Endothelial cell of umbilical vein (primary cell): ENCODE data around the gene SLC6A7. TPM values are rescaled to one million over a fixed set of nuclear protein-coding genes. Genes with fewer than 3 reads are reported as not detected.

ENCODE experiments used
- BruUV-seq: library from RNA; stranded (reverse); fragments of 400-500 nt; replicated peaks from 2 replicates; lab custom pipeline; 2021; lab: Mats Ljungman, UMichigan
- CTCF ChIA-PET: fragments of 300-600, 350-600 bp; sonication (Branson Sonifier 250); formaldehyde crosslinking; loops from one replicate; lab custom pipeline; 2021; ENCODE audit warnings: antibody characterized with exemption, inconsistent platforms; lab: Charles Lee
- POLR2A ChIA-PET: fragments of 300-600, 350-600 bp; sonication (Branson Sonifier 250); formaldehyde crosslinking; loops from one replicate; lab custom pipeline; 2021; ENCODE audit warnings: antibody characterized with exemption, inconsistent platforms; lab: Charles Lee
- DNase-seq: peaks from one replicate; pipeline ENCODE4 v3.0.0-alpha.2; 2011; ENCODE audit warnings: low read depth, low spot score
- FAIRE-seq: peaks from 2 replicates; lab custom pipeline; 2011; peaks lifted over from hg19 to GRCh38; lab: Jason Lieb, UNC
- H2AFZ ChIP-seq: 2 replicates; pipeline ENCODE4 v1.6.0; 2012; ENCODE audit warnings: low read depth, low read length, control low read depth, inconsistent platforms
- H3K27ac ChIP-seq: 2 replicates; pipeline ENCODE4 v1.5.1; 2011; ENCODE audit warnings: low read depth, mild to moderate bottlenecking, control low read depth, low read length, moderate library complexity; ENCODE audit not compliant: insufficient read depth
- H3K27me3 ChIP-seq, 2 experiments: 2 replicates each; pipeline versions ENCODE4 v1.6.0 to v1.6.1; 2011; ENCODE audit warnings: low read length in 2 of 2, mixed read lengths in 1 of 2; ENCODE audit not compliant: control insufficient read depth in 2 of 2, insufficient read depth in 2 of 2
- H3K36me3 ChIP-seq, 2 experiments: 2 replicates in 1 of 2; 3 replicates in 1 of 2; pipeline ENCODE4 v1.5.1; 2011; ENCODE audit warnings: low read length in 2 of 2, mild to moderate bottlenecking in 1 of 2, moderate library complexity in 1 of 2; ENCODE audit not compliant: control insufficient read depth in 2 of 2, insufficient read depth in 2 of 2; ENCODE audit errors: extremely low read depth in 1 of 2
- H3K4me1 ChIP-seq: 3 replicates; pipeline ENCODE4 v1.5.1; 2011; ENCODE audit warnings: mild to moderate bottlenecking, low read length; ENCODE audit not compliant: control insufficient read depth, insufficient read depth; ENCODE audit errors: extremely low read depth
- H3K4me2 ChIP-seq: 2 replicates; pipeline ENCODE4 v1.6.1; 2011; ENCODE audit warnings: low read length, control low read depth, mixed read lengths; ENCODE audit not compliant: insufficient read depth
- H3K4me3 ChIP-seq, 3 experiments: fragments of 200-600 bp in 1 of 3; sonication (generic), shearing (Covaris generic) in 1 of 3; replicated peaks in 1 of 3; 2 replicates each; pipeline ENCODE4 v1.5.1; 2011 to 2016; ENCODE audit warnings: control low read depth in 3 of 3, low read length in 3 of 3, mild to moderate bottlenecking in 2 of 3, inconsistent platforms in 1 of 3, low read depth in 1 of 3, moderate library complexity in 1 of 3; ENCODE audit not compliant: insufficient read depth in 1 of 3
- H3K79me2 ChIP-seq: 2 replicates; pipeline ENCODE4 v1.6.0; 2012; ENCODE audit warnings: low read length, inconsistent platforms; ENCODE audit not compliant: control insufficient read depth, insufficient read depth
- H3K9ac ChIP-seq: replicated peaks from 2 replicates; pipeline ENCODE3; 2011; ENCODE audit warnings: low read length, control low read depth; ENCODE audit not compliant: insufficient read depth; ENCODE audit errors: extremely low read depth
- H3K9me1 ChIP-seq: replicated peaks from 3 replicates; pipeline ENCODE4 v1.6.0; 2011; ENCODE audit warnings: mild to moderate bottlenecking, low read length; ENCODE audit not compliant: control insufficient read depth, insufficient read depth; ENCODE audit errors: extremely low read depth
- H3K9me3 ChIP-seq: replicated peaks from 2 replicates; pipeline ENCODE4 v1.5.1; 2012; ENCODE audit warnings: low read length, inconsistent platforms; ENCODE audit not compliant: control insufficient read depth, insufficient read depth
- H4K20me1 ChIP-seq: replicated peaks from 2 replicates; pipeline ENCODE3; 2011; ENCODE audit warnings: mild to moderate bottlenecking, low read length; ENCODE audit not compliant: control insufficient read depth, insufficient read depth; ENCODE audit errors: extremely low read depth
- EZH2 ChIP-seq: IDR thresholded peaks from 2 replicates; pipeline ENCODE4 v1.6.1; 2012; ENCODE audit warnings: borderline replicate concordance, low read depth, mild to moderate bottlenecking, moderate library complexity, low read length, inconsistent platforms; ENCODE audit not compliant: severe bottlenecking
- FOS ChIP-seq: IDR thresholded peaks from 2 replicates; pipeline ENCODE4 v1.6.1; 2011; ENCODE audit warnings: mild to moderate bottlenecking, low read length, moderate library complexity, borderline replicate concordance; ENCODE audit not compliant: insufficient read depth
- GATA2 ChIP-seq: IDR thresholded peaks from 2 replicates; pipeline ENCODE4 v1.7.0; 2011; ENCODE audit warnings: low read depth, mild to moderate bottlenecking, moderate library complexity, mixed read lengths, low read length; ENCODE audit not compliant: insufficient read length, insufficient read depth
- JUN ChIP-seq: IDR thresholded peaks from 2 replicates; pipeline ENCODE4 v1.6.1; 2011; ENCODE audit warnings: borderline replicate concordance, low read depth; ENCODE audit not compliant: insufficient read length, insufficient read depth
- MYC ChIP-seq: IDR thresholded peaks from one replicate; pipeline ENCODE4 v1.6.1; 2011; ENCODE audit warnings: mild to moderate bottlenecking, low read depth, low read length
- POLR2A ChIP-seq: IDR thresholded peaks from 2 replicates; pipeline ENCODE4 v1.6.1; 2012; ENCODE audit warnings: low read depth, mild to moderate bottlenecking, control low read depth, low read length
- POLR2AphosphoS5 ChIP-seq: IDR thresholded peaks from 2 replicates; pipeline ENCODE4 v1.6.1; 2012; ENCODE audit warnings: low read depth, mild to moderate bottlenecking, control low read depth, low read length, moderate library complexity; ENCODE audit not compliant: insufficient read depth
- dilution Hi-C: fragments of 300-500 bp; cut with MboI; formaldehyde crosslinking; loops from one replicate; pipeline ENCODE4 v1.15.0; 2019; ENCODE audit warnings: low sequenced_read_pairs; ENCODE audit not compliant: extremely low pct_ligation_motif_present
- intact Hi-C: fragments of 100-400 bp; cut with micrococcal nuclease; formaldehyde crosslinking; loops from one replicate; pipeline ENCODE4 v1.10.0; 2022
- polyA plus RNA-seq, 4 experiments: library from polyadenylated mRNA; depleted of rRNA in 3 of 4; stranded (reverse) in 3 of 4; unstranded in 1 of 4; fragments of >200 nt; gene quantifications; 2 replicates each; pipeline versions ENCODE4 v1.2.1 to v1.2.3, GENCODE V29; 2011 to 2012; ENCODE audit warnings: missing spikeins in 1 of 4
- total RNA-seq: library from RNA; stranded (reverse); gene quantifications from 2 replicates; pipeline ENCODE4 v1.2.3, GENCODE V29; 2021
- TF ChIP-seq, protein P1 (sequence below): IDR thresholded peaks from 2 replicates; pipeline ENCODE4 v1.6.1; 2011; ENCODE audit not compliant: insufficient read depth, insufficient read length
- TF ChIP-seq, protein P2 (sequence below), 2 donors: IDR thresholded peaks; 1 replicate in 1 of 2; 2 replicates in 1 of 2; pipeline ENCODE4 v1.5.1; 2011; ENCODE audit warnings: low read length in 2 of 2, mild to moderate bottlenecking in 2 of 2, moderate library complexity in 2 of 2, control low read depth in 1 of 2, inconsistent platforms in 1 of 2, low read depth in 1 of 2; ENCODE audit not compliant: insufficient read depth in 1 of 2; ENCODE audit errors: extremely low read depth in 1 of 2

The SLC6A7 gene
- total and polyA plus RNA-seq, 2 donors (not counting 3 experiments of a cell fraction or from before 2014, with no cell fraction given): not detected

- BruUV-seq: no TSS peak
- FAIRE-seq (no peak), DNase-seq (no peak)
- ChIA-PET CTCF (interaction anchor here (1.4 to 2.1 kb wide), 3 partner anchors 10 to 46 kb away, joined by 4 to 10 read pairs (median 6); no protein-coding TSS in a partner anchor), POLR2A (no interaction called here)
- Histone ChIP-seq H4K20me1 (no peaks in the 10 kb centered on the region), H3K27ac (no peak overlapping the region), H3K79me2 (no peaks in the 10 kb centered on the region), H3K4me2 (no peak overlapping the region), H3K9me1 (no peaks in the 10 kb centered on the region), H3K9ac (no peak overlapping the region), H3K9me3 (no peaks in the 10 kb centered on the region), H3K4me3 (no peak overlapping the region), H3K4me1 (no peaks in the 10 kb centered on the region), H2AFZ (no peak overlapping the region), H3K27me3 (peaks cover 35 to 39% of the 10 kb centered on the region in 2 experiments), H3K36me3 (no peaks in the 10 kb centered on the region)
- TF ChIP-seq, protein P1, sequence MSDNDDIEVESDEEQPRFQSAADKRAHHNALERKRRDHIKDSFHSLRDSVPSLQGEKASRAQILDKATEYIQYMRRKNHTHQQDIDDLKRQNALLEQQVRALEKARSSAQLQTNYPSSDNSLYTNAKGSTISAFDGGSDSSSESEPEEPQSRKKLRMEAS: no peak
- TF ChIP-seq JUN (no peak), POLR2AphosphoS5 (no peak), GATA2 (no peak), FOS (no peak), EZH2 (no peak), MYC (no peak), POLR2A (no peak)
- TF ChIP-seq, protein P2, sequence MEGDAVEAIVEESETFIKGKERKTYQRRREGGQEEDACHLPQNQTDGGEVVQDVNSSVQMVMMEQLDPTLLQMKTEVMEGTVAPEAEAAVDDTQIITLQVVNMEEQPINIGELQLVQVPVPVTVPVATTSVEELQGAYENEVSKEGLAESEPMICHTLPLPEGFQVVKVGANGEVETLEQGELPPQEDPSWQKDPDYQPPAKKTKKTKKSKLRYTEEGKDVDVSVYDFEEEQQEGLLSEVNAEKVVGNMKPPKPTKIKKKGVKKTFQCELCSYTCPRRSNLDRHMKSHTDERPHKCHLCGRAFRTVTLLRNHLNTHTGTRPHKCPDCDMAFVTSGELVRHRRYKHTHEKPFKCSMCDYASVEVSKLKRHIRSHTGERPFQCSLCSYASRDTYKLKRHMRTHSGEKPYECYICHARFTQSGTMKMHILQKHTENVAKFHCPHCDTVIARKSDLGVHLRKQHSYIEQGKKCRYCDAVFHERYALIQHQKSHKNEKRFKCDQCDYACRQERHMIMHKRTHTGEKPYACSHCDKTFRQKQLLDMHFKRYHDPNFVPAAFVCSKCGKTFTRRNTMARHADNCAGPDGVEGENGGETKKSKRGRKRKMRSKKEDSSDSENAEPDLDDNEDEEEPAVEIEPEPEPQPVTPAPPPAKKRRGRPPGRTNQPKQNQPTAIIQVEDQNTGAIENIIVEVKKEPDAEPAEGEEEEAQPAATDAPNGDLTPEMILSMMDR (IDR thresholded peaks at IDR 0.05; ENCODE audit: extremely low read depth in 1 of 2, insufficient read depth in 1 of 2, low read depth in 1 of 2, low read length in 2 of 2): no peak
- intact Hi-C loops: no loop called here
- dilution Hi-C loops: no loop called here
Measured at GRCh38 chr5:150172145-150172544, 17.7 kb upstream of the SLC6A7 start.
